ENCODE measurements around the gene EHD2. TPM values are rescaled to one million over a fixed set of nuclear protein-coding genes. Genes with fewer than 3 reads are reported as not detected.

The EHD2 gene
- total and polyA plus RNA-seq, 2 of the 4 experiments (the other 2 are of a cell fraction), result 35.3 to 181 TPM

GRCh38 chr19:47776568-47776967 lies 63.3 kb downstream of the EHD2 start:
- BruUV-seq (replicated peaks), result no TSS peak

More at GRCh38 chr19:47776568-47776967, 63.3 kb downstream of the EHD2 start:
- H4K5ac ChIP-seq (ENCODE audit: low read depth, low read length), result no peak overlapping the region
- no peak overlapping the region for H3K9ac ChIP-seq (ENCODE audit: low read depth, low read length)
- no peak overlapping the region for H3K4ac ChIP-seq (ENCODE audit: low read depth, low read length)
- no peaks in the 10 kb centered on the region for H3K27me3 ChIP-seq (ENCODE audit: control insufficient read depth, insufficient read depth, low read length)
- in situ Hi-C loops (cut with MboI; ENCODE audit: low sequenced_read_pairs), result no loop called here
- no peak overlapping the region for H3K4me2 ChIP-seq (ENCODE audit: low read depth, low read length)
- no peak overlapping the region for H3K56ac ChIP-seq (ENCODE audit: extremely low read depth, insufficient read depth, low read length)
- no peak overlapping the region for H4K8ac ChIP-seq (ENCODE audit: low read depth in 2 of 2, low read length in 2 of 2)
- peaks cover 12% of the 10 kb centered on the region for H3K36me3 ChIP-seq (ENCODE audit: control insufficient read depth, insufficient read depth, low read length)
- no peak overlapping the region for H3K23ac ChIP-seq (ENCODE audit: low read depth, low read length)
- H3K27ac ChIP-seq (ENCODE audit: insufficient read depth, low read length), result no peak overlapping the region
- H2AK9ac ChIP-seq (replicated peaks; ENCODE audit: low read depth, low read length, poor library complexity), result no peak overlapping the region
- H2BK20ac ChIP-seq (ENCODE audit: low read depth, low read length), result no peak overlapping the region
- peaks cover 21% of the 10 kb centered on the region; the same call in 1 of the 2 replicates for H4K20me1 ChIP-seq (ENCODE audit: insufficient read depth, low read length)
- TF ChIP-seq USF2 (IDR thresholded peaks at IDR 0.05; ENCODE audit: low read depth, low read length), result no peak
- TF ChIP-seq CTCF (conservative IDR thresholded peaks at IDR 0.05; ENCODE audit: low read depth, low read length), result no peak
- intact Hi-C loops (cut with micrococcal nuclease), result no loop called here
- H3K79me1 ChIP-seq (ENCODE audit: low read depth in 1 of 2, low read length in 2 of 2), result peaks cover 22 to 36% of the 10 kb centered on the region in 2 experiments
- WGBS, 2 experiments (ENCODE audit: extremely low coverage in 2 of 2, insufficient read length in 1 of 2), result no CpG with 5 or more reads among the region's 4 CpGs
- no peak for ATAC-seq (ENCODE audit: low read depth)
- ChIA-PET CTCF (interaction anchor here (1.4 kb wide), 1 partner anchor 11 kb away, joined by 4 read pairs; no protein-coding TSS in a partner anchor), POLR2A (ENCODE audit: unreplicated experiment) (no interaction called here)
- no peak overlapping the region for H2BK120ac ChIP-seq (ENCODE audit: low read depth, low read length)
- no peak overlapping the region for H3K18ac ChIP-seq (ENCODE audit: low read depth, low read length)
- no peak overlapping the region for H2BK5ac ChIP-seq (ENCODE audit: low read depth, low read length, poor library complexity, severe bottlenecking)
- dilution Hi-C loops (cut with HindIII; ENCODE audit: low sequenced_read_pairs, unreplicated experiment), result no loop called here
- H2AK5ac ChIP-seq (ENCODE audit: low read depth, low read length), result no peak overlapping the region
- no peak overlapping the region for H3K4me3 ChIP-seq (ENCODE audit: insufficient read depth, low read depth, low read length)
- no peak overlapping the region for H3K14ac ChIP-seq (replicated peaks; ENCODE audit: low read depth, low read length)
- H4K91ac ChIP-seq (ENCODE audit: insufficient read depth, low read depth, low read length), result no peak overlapping the region
- no peak overlapping the region for H2AFZ ChIP-seq (replicated peaks; ENCODE audit: low read length, poor library complexity)
- H2BK15ac ChIP-seq (ENCODE audit: low read depth, low read length), result no peak overlapping the region
- H3K4me1 ChIP-seq (ENCODE audit: control insufficient read depth, insufficient read depth, low read length), result peaks cover 2% of the 10 kb centered on the region; the same call in 1 of the 2 replicates
- H3K9me3 ChIP-seq (ENCODE audit: control insufficient read depth, insufficient read depth, low read length), result no peaks in the 10 kb centered on the region
- DNase-seq, result no peak
- H3K9me1 ChIP-seq (ENCODE audit: insufficient read depth, low read length), result peaks cover 11% of the 10 kb centered on the region

Data from IMR-90 (cell line).